ENCODE results near the gene PPFIBP1.
A peak's percentile ranks its signal among the peaks of the same experiment; 100 is the strongest.

PPFIBP1 gene

DNA sequence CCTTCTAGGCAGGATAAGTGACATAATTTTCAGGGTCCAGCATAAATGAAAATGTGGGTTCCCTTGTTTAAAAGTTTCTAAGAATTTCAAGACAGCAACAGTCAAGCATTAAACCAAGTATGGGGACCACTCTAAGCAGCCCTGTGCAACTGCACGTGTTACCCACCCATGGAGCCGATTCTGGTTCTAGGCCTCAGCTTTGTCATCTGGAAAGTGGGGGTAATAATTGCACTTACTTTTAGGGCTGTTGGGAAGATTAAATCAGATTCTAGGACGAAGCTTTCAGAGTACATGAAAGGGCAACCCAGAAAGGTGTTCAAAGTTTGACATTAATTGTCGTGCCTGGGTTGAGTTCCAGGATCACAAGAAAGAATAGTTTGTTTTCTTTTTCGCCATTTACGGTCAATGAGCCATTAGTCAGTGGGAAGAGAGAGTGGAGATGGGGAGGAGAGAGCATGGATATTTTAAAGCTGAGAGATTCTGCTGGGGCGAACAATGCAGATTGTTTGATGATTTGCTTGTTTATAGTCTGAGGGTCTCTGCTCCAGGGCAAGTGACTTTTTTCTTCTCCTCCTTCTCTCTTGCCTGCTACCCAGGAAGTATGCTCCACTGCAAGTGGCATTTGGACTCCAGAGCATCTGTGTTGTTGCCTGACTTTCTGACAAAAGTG lies 10.7 kb upstream of the PPFIBP1 start:
- DNase-seq (ENCODE audit: low read depth): no peak

DNA sequence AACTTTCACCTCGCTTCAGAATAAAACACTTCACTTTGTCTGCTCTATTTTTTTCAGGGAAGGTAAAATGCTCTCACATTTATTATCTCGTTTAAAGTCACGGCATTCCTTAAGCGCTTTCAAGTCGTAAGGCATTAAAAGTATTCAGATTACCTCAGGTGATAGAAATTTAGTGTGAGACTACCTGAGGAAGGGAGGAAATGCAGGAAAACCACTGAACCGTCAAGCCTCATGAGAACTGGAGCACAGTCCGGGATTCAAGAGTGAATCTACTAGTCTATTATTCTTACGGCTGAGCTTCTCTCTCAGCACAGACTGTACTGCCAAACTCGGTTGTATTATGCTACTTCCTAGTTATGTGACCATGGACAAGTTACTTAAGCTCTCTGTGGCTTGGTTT lies 8.3 kb upstream of the PPFIBP1 start:
- no peak for DNase-seq (ENCODE audit: low read depth)

DNA sequence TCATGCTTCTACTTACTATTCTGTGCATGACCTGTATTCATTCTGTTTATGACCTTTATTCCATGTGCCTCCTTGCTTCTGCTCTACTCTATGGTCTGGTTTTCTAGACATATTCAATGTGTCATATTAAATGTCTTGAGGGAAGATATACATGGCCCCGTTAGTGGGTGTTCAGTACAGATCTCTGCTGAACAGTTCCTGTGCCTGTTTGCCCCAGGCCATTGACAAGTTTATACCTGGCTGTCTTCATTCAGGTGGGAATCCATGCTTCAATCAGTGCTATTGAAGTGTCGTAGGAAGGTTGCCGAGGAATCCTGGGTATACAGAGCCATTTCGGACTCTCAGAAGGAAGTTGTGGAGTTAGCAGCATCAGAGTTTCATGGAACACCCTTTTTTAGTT lies 7.4 kb upstream of the PPFIBP1 start:
- no peak for DNase-seq (ENCODE audit: low read depth)

DNA sequence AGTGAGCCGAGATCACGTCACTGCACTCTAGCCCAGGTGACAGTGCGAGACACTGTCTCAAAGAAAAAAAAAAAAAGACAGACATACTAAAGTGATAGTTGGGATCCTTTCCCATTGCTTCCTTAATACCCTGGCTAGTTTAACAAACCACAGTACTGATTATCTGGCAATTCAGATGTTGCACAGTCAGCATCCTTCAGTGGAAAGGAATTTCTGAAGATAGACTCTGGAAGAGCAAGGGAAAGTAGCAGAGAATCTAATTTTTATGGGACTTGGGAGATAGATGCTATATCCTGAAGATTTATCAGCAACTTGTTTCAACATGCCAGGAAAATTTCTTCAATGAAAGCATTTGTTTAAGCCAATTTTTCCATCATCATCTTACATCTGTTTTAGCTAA lies 6.5 kb upstream of the PPFIBP1 start:
- DNase-seq (ENCODE audit: low read depth): no peak

GRCh38 chr12:27517961-27518665 lies 5.9 kb upstream of the PPFIBP1 start:
- DNase-seq (ENCODE audit: low read depth): no peak

- no peak for DNase-seq (ENCODE audit: low read depth)
Measured at GRCh38 chr12:27521066-27521465, 2.9 kb upstream of the PPFIBP1 start.

GRCh38 chr12:27521981-27522380 lies 2.0 kb upstream of the PPFIBP1 start:
- no peak for DNase-seq (ENCODE audit: low read depth)

GRCh38 chr12:27523305-27523641 lies 733 bp upstream of the PPFIBP1 start:
- DNase-seq (ENCODE audit: low read depth): no peak

GRCh38 chr12:27524494-27524835 lies 459 bp downstream of the PPFIBP1 start:
- no peak for DNase-seq (ENCODE audit: low read depth)

DNA sequence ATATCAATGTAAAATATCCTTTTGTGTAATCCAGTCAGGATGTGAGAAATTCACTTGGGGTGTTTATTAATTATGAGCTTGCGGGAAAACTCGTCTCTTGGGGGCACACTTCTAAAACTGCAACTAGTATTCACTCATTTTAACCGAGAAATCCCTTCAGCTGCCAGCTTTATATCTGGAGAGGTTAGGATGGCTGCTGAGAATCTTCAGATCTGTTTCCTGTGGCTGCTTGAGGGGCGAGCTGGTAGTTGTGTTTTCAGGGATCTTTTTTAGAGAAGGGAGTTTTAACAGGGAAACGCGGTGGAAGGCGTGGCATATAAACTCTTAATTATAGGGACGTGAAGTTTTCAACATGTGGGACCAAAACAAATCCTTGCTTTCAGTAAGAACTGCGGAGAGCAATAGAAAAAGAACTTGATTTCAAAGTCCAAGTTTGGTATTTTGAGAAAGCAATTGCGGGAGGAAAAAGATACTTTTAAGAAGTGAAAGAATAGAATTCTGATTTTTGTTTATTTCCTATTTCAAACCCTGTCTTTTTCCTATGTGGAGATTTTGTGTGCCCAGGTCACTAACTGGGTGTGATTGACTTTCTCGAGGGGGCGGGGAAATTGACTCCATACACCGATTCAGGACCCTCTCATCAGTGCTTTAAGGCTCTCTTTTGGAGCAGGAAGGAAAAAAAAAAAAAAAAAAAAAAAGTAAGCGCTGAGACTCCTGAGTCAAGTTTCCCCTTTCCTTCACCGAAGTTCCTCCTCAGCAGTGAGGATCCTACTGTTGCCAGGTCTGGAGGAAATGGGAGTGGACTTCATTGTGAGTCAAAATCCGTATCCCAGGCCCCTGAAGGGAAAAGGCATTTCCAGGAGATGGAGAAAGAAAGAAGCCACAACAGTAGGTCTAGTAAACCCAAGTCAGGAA lies 1.1 kb downstream of the PPFIBP1 start:
- no peak for DNase-seq (ENCODE audit: low read depth)

GRCh38 chr12:27527512-27527911 lies 3.5 kb downstream of the PPFIBP1 start:
- DNase-seq (ENCODE audit: low read depth): no peak

DNA sequence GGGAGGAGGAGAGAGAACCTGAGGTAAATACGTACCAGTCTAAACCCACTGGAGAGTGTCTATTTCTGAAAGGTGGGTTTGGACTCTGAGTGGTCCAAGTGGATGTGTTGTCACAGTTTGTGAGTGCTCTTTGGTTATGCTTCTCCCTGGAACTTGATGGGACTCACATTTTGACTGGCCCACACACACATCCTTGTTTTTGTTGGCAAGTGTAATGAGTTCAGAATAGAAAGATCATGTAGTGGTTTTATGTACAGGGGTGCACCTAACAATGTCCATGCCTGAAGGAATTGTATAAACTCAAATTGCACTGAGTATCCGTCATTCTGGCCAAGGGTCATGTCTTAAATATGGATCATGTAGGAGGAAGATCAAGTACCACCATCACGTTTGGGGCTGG lies 4.8 kb downstream of the PPFIBP1 start:
- no peak for DNase-seq (ENCODE audit: low read depth)

DNA sequence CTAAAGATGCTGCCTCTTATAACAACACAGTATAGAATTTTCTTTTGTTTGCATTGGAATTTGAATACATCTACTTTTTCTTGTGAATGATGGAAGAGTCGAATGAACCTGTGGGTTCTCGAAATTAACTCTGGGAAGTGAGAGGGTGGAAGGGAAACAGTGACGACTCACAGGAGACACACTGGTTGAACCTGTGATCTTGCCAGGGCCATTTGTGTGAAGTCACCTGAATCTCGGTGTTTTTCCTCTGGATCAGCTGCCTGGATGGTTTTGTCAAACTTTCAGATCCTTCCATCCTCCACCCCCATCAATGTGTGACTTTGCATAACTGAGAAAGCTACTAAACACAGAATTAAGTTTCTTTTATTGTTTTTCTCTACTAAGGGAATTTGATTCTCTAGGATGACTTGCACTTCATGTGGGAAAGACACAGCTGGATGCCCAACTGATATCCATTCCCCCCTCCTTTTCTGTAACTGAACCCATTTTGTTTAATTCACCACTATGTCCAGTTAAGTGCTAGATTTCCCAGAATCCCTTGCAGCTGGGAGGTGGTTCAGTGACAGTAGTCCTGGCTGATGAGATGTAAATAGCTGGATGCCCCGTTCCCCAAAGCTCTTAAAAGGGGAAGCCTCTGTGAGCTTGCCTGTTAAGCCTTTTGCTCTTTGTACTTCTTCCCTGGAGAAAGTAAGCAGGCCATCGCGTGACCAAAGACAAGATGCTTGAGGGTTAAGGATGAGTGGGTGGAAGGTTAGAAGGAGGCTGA lies 6.3 kb downstream of the PPFIBP1 start:
- no peak for DNase-seq (ENCODE audit: low read depth)

GRCh38 chr12:27531896-27532295 lies 7.9 kb downstream of the PPFIBP1 start:
- DNase-seq (ENCODE audit: low read depth): no peak

GRCh38 chr12:27534060-27534764 lies 10.2 kb downstream of the PPFIBP1 start:
- peak; percentile 7 for DNase-seq (ENCODE audit: low read depth)

GRCh38 chr12:27534765-27535161 lies 10.8 kb downstream of the PPFIBP1 start:
- no peak for DNase-seq (ENCODE audit: low read depth)

GRCh38 chr12:27535318-27535717 lies 11.3 kb downstream of the PPFIBP1 start:
- DNase-seq (ENCODE audit: low read depth): no peak

DNA sequence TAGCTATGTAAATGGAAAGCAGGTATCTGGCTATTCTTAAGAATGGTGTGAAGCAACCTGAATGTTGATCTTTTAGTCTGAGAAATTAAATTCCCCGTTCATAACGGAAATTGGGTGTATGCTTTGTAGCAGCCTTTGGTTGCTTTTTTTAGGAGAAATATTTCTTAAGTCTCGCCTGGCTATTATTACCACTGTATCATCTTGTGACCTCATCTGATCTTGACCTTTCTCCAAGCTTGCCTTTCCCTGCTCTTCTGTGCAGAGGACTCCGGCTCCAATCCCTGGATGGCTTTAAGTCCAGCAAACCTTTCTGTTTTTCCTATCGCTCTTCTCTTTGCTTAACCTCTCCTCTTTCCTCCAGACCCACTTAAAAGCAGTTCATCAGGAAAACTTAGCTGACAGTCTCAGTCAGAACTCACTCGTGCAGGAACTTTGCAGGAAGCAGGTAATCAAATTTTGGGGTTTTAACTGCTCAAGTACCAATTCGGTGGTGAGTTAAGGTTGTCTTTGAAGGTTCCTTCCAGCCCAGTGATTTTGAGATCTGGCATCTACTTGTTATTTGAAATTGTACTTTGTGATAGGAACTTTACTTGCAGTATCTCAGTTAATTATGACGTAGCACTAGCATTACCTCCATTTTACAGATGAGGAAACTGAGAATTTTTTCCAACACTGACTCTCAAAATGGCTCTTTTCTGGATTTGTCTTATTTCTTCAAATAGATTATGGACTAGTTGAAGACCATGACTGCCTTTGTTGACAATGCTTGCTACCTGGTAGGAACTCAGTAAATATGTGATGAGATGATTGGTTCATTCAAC lies 14.1 kb downstream of the PPFIBP1 start:
- no peak for DNase-seq (ENCODE audit: low read depth)

- no peak for DNase-seq (ENCODE audit: low read depth)
Measured at GRCh38 chr12:27539191-27539631, 15.2 kb downstream of the PPFIBP1 start.

DNA sequence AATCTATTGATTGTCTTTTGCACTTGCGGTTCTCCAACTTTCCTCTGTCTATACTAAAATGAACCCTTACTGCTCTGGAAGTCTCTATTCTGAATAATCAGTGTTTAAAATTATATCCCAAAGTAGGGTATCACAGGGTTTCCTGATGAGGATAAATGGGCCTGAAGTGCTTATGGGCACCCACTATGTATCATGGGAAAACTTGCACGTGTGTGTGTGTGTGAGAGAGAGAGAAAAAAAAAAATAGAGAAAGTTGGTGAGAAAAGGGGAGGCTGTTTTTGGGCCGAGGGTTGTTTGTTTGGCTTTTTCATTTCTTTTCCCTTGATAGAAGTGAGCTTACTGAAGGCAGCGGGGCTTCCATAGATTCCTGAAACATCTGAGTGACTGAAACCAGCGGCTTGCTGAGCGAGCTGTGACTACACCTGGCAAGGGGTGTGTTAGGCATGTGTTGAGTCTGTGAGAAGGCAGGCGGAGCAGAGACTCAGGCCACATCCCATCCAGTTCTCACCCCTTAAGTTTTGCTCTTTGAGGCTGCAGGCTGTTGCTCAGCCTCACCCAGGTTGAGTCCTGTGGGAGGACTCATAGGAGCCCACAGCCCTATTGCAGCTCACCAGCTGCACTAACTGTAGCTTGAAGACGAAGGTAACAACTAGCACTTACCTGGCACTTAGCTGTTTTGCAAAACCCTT lies 17.2 kb downstream of the PPFIBP1 start:
- DNase-seq (ENCODE audit: low read depth): no peak
